ENCODE data around the gene CDH4.

Gene CDH4

DNA sequence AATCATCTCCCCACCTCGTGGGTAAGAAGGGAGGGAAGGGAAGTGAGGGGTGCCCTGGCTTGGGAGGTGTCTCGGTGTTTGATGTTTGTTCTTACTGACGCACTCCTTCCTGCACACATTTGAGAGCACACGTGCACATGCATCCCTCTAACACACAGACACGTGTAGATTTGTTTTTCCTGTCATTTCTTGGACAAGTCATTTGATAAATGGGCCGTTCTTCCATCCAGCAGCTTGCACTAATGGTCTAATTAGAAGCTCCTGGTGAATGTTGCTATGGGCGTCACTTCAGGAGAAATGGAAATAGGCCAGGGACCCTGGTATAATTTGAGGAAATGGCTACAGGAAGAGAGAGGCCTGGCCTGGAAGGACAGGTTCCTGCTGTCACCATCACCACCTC lies 352.5 kb downstream of the CDH4 start:
- no peak for TF ChIP-seq ZFX (IDR thresholded peaks at IDR 0.05)
- TF ChIP-seq, protein P1, sequence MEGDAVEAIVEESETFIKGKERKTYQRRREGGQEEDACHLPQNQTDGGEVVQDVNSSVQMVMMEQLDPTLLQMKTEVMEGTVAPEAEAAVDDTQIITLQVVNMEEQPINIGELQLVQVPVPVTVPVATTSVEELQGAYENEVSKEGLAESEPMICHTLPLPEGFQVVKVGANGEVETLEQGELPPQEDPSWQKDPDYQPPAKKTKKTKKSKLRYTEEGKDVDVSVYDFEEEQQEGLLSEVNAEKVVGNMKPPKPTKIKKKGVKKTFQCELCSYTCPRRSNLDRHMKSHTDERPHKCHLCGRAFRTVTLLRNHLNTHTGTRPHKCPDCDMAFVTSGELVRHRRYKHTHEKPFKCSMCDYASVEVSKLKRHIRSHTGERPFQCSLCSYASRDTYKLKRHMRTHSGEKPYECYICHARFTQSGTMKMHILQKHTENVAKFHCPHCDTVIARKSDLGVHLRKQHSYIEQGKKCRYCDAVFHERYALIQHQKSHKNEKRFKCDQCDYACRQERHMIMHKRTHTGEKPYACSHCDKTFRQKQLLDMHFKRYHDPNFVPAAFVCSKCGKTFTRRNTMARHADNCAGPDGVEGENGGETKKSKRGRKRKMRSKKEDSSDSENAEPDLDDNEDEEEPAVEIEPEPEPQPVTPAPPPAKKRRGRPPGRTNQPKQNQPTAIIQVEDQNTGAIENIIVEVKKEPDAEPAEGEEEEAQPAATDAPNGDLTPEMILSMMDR (conservative IDR thresholded peaks at IDR 0.05), result no peak

DNA sequence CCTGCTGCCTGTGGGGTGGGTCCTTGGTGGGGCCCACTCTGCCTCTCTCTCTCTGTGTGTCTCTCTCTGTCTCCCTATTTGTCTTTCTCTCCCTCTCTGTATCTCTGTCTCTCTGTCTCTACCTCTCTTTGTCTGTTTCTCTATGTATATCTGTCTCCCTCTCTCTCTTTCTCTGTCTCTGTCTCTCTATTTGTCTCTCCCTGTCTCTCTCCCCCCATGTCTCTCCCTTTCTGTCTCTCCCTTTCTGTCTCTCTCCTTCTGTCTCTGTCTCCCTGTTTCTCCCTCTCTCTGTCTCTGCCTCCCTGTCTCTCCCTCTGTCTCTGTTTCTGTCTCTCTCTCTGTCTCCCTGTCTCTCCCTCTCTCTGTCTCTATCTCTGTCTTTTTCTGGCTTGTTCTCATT lies 353.2 kb downstream of the CDH4 start:
- H3K27ac ChIP-seq, result no peak overlapping the region
- no peak for TF ChIP-seq ZFX (IDR thresholded peaks at IDR 0.05)
- TF ChIP-seq, protein P1 (conservative IDR thresholded peaks at IDR 0.05), result no peak

More for the DNA sequence above, 352.5 kb downstream of the CDH4 start:
- H3K27ac ChIP-seq, result no peak overlapping the region

DNA sequence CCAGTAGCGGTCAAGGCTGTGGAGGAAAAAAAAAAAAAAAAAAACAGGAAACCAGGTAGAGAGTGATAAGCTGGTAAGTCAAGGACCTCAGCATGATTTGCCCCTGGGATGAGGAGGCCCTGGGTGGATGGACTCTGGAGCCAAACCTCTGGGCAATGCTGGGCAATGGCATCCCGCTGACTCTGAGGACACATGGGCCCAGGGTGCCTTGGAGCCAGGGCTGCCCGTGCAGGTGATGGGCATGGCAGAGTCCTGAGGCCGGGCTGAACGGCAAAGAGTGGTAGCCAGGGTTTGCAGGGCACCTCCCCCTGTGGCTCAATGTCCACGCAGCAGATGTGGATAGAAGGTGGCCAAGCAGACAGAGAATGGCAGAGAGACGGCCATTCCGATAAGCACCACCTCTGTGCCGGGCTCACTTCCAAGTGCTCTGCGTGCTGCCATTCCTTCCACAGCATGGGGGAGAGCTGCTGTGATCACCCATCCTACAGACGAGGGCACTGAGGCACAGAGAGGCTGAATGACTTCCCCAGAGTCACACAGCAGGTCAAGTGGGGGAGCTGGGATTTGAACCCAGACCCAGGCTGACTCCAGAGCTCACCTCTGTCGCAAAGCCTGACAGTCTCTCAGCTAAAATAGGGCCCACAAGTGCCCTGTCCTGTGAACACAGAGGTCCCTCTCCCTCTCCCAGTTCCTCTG lies 353.9 kb downstream of the CDH4 start:
- TF ChIP-seq, protein P1 (conservative IDR thresholded peaks at IDR 0.05), result no peak
- no peak for TF ChIP-seq ZFX (IDR thresholded peaks at IDR 0.05)
- H3K27ac ChIP-seq, result no peak overlapping the region

DNA sequence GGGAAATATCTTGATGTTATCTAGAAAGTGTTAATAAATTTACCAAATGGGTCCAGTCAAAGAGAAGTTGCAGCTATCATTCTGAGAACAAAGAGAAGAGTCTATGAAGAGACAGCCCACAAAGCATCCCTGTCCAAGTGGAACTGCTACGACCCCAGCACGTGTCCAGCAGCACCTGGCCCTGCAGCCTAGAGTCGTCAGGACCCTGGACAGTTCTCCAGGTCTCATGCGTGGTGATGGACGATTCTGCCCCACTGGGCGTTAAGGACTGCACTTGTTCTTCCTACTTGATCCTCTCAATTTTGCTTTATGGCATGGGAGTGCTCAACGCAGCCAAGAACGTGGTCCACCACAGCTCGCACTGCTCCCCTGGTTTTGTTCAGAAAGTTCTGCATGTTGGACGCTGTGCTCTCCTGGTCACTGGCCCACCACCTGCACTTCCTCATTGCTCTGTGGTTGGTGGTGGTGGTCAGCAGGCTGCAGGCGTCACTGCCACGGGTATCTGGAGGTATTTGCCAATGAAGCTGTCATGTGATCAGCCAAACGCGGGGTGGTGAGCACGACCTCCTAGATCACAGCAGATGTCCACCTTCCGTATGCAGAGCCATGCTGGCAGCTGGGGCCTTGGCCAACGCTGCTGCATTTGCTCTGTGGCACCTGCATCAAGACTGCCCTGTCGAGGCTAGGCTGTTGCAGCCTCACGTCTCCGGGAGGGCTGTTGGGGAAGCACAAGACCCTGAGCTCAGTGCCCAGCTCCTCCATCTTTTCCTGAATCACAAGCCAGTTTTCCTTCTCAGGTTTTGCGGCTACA lies 356.4 kb downstream of the CDH4 start:
- H3K27ac ChIP-seq, result no peak overlapping the region
- TF ChIP-seq ZFX (IDR thresholded peaks at IDR 0.05), result no peak
- TF ChIP-seq, protein P1 (conservative IDR thresholded peaks at IDR 0.05), result no peak

DNA sequence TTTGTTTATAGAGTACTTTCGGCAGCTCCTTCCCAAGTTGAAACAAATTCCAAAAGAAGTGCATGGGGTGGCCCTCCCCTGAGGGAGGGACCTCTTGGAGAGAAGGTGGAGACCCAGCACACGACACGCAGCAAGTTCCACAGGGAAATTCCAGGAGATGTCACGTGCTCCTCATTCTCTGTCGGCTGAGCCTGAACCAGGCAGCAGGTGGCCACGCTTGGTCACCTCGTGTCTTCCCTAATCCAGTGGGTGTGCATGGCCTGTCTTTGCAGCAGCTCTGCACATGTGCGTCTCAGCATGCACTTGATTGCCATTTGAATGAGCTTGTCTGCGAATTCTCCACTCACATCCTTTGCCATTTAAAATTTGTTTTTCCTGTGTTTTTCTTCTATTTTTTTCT lies 357.4 kb downstream of the CDH4 start:
- no peak overlapping the region for H3K27ac ChIP-seq
- TF ChIP-seq ZFX (IDR thresholded peaks at IDR 0.05), result no peak
- TF ChIP-seq, protein P1 (conservative IDR thresholded peaks at IDR 0.05), result no peak

DNA sequence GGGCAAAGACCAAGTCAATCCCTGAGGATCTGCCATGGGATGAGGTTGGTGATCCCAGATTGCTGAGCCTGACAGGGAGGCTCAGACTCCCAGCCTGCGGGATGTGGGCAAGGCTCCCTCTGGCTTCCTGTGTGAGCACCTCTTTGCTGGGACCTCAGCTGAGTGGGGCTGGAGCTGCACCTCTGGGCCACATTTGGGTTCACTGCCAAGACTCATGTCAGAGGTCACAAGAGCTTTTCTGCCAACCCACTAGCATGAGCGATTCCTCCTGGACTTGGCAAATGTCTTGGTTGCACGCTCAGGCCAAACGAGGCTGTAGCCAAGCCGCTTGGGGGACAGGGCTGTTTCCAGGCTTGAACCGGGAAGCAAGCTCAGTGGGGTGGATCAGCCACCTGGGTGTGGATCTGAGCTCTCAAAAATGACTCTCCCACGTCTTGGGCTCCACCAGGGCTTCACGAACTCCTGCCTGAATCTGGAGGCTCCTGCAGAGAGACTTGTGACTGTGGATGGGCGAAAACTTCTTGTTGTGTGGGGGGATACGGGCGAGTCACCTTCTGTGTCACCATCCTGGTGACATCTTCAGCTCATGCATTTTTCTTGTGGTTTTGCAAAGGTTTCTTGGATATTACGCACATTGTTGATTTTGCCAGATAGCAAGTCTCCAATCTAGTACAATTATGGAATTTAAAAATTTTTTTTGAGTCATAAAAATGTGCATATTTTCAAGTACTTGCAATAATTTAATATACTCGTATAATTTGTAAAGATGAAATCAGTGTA lies 359.5 kb downstream of the CDH4 start:
- no peak overlapping the region for H3K27ac ChIP-seq
- TF ChIP-seq ZFX (IDR thresholded peaks at IDR 0.05), result no peak
- TF ChIP-seq, protein P1 (conservative IDR thresholded peaks at IDR 0.05), result no peak

Measured in C4-2B (cell line).